HepG2 (cell line): ENCODE results near the gene USP28.

Experiments
- SRF ChIP-seq: IDR thresholded peaks from 2 replicates; pipeline ENCODE4 v1.6.1; 2011; ENCODE audit warnings: mild to moderate bottlenecking, low read depth, low read length, moderate library complexity
- TAF1 ChIP-seq: sonication (generic); formaldehyde crosslinking; IDR thresholded peaks from 2 replicates; pipeline ENCODE4 v1.4.0; 2020; ENCODE audit warnings: missing genetic modification reagents
- ZNF10 ChIP-seq: sonication (generic); formaldehyde crosslinking; IDR thresholded peaks from 2 replicates; pipeline ENCODE4 v1.4.0; 2020; ENCODE audit warnings: mild to moderate bottlenecking, low read depth, missing genetic modification reagents, borderline replicate concordance
- TF ChIP-seq, protein P1 (sequence below): sonication (generic); formaldehyde crosslinking; IDR thresholded peaks from 2 replicates; pipeline ENCODE4 v1.5.0; 2020; ENCODE audit warnings: mild to moderate bottlenecking, missing genetic modification reagents, moderate library complexity

DNA sequence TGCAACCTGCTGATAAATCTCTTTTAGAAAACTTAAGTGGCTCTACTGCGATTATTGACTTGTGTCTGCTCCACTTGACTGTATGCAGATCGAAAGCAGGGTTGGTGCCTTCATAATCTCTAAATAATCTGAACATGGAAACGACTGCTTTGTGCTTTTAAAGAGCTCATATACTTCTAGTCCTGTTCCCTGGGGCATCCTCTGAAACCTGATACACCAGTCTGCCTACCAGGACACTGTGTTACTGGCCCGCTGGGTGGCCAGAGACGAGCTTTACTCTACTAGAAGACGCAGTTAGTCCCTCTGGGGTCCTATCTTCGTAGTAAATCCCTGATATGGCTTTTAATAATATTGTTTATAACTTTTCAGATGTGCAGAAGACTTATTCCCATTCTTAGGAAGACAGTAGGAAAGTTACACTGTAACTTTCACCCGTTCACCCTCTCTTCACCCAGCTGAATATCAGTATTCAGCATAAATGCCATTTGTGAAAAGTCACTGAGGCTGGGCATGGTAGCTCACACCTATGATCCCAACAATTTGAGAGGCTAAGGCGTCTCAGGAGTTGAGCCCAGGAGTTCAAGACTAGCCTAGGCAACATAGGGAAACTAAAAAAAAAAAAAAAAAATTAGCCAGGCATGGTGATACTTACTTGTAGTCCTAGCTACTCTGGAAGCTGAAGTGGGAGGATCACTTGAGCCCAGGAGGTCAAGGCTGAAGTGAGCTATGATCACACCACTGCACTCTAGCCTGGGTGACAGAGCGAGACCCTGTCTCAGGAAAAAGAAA, 20.2 kb upstream of the USP28 start:
- no peak for TF ChIP-seq ZNF10 (CRISPR knock-in tag)
- no peak for TF ChIP-seq SRF
- TF ChIP-seq, protein P1, sequence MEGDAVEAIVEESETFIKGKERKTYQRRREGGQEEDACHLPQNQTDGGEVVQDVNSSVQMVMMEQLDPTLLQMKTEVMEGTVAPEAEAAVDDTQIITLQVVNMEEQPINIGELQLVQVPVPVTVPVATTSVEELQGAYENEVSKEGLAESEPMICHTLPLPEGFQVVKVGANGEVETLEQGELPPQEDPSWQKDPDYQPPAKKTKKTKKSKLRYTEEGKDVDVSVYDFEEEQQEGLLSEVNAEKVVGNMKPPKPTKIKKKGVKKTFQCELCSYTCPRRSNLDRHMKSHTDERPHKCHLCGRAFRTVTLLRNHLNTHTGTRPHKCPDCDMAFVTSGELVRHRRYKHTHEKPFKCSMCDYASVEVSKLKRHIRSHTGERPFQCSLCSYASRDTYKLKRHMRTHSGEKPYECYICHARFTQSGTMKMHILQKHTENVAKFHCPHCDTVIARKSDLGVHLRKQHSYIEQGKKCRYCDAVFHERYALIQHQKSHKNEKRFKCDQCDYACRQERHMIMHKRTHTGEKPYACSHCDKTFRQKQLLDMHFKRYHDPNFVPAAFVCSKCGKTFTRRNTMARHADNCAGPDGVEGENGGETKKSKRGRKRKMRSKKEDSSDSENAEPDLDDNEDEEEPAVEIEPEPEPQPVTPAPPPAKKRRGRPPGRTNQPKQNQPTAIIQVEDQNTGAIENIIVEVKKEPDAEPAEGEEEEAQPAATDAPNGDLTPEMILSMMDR (CRISPR knock-in tag), result no peak
- TF ChIP-seq TAF1, result no peak
